Inflammatory macrophage (primary cell): Measurements from ENCODE around the gene TBC1D10B.

Experiments
- DNase-seq, 2 donors: peaks; one replicate each; pipeline ENCODE4 v3.0.0-alpha.2; 2020 to 2022
- total RNA-seq, 18 experiments: gene quantifications; one replicate each; lab custom pipeline; 2026; ENCODE audit warnings: mixed read lengths in 6 of 18, inconsistent platforms in 2 of 18; lab: John Stamatoyannopoulos, UW

Gene TBC1D10B, protein sequence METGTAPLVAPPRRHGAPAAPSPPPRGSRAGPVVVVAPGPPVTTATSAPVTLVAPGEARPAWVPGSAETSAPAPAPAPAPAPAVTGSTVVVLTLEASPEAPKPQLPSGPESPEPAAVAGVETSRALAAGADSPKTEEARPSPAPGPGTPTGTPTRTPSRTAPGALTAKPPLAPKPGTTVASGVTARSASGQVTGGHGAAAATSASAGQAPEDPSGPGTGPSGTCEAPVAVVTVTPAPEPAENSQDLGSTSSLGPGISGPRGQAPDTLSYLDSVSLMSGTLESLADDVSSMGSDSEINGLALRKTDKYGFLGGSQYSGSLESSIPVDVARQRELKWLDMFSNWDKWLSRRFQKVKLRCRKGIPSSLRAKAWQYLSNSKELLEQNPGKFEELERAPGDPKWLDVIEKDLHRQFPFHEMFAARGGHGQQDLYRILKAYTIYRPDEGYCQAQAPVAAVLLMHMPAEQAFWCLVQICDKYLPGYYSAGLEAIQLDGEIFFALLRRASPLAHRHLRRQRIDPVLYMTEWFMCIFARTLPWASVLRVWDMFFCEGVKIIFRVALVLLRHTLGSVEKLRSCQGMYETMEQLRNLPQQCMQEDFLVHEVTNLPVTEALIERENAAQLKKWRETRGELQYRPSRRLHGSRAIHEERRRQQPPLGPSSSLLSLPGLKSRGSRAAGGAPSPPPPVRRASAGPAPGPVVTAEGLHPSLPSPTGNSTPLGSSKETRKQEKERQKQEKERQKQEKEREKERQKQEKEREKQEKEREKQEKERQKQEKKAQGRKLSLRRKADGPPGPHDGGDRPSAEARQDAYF
- total RNA-seq = 22.1 to 82.7 (median 48.1) reads per million in 18 experiments

DNA sequence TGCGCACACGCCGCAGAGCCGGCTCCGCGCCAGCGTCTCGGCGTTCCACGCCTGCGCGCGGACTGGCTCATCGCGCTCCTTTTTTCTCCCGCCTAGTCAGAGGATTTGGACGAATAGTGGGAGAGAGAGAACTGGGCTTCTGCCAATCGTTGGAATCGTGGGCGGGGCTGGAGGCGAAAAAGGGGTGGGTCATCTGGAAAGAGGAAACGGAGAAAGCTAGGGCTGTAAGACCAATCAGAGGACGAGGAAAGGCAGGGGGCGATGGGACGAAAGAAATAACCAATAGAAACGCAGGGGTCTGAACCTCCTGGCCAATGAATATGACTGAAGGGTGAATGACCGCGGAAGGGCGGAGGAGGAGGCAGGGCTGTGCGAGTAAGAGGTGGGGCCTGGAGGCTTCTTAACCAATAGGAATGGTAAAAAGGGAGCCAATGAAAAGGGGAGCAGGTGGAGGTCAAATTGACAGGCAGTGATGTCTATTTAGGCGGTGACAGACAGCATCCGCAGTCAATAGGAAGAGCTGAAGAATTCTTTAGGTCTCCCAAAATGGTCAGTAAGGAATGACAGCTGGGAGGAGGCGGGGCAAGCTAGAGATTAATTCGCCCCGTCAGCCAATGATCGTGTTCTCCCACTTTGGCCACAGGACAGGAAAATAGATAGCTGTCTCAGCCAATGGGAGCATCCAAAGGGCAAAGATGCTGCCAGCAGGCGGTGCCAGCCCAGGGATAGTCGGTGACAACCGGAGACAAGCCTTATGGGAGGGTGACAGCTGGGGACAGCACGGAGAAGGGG lies at the start of gene TBC1D10B:
TSS of gene TBC1D10B (minus strand) at position 39 of the 792 bp plus-strand sequence. CDS start 311 bp downstream, outside the sequence.
- peak; percentile 99 to 100 for DNase-seq

DNA sequence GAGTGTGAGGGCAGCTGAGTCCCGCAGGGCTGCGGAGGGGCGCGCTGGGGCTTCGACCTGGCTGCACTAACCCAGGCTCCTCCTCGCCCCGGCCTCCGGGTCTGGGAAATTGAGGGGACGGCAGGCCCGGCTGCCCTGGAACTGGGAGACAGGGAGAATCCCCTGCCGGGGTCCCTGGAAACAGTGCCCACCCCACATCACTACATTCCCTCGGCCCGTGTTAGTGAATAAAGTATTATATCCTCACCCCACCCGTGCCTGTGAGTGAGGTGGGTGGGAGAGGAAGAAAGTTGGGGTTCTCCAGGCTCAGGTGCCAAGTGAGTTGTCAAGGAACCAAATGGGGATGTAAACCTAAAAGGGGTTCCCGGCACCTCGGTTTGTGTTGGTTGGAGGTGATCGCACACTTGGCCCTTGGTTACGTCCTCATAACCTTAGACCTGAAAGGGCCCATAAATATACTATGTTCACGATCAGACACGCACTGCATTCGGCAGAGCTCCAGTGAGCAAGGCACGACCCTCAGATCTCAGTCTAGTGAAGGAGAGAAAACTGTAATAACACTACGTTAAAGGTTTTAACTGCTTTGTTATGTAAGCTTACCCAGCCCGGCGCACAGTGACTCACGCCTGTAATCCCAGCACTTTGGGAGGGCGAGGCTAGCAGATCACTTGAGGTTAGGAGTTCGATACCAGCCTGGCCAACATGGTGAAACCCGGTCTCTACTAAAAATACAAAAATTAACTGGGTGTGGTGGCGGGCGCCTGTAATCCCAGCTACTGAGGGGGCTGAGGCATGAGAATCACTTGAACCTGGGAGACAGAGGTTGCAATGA lies 48.3 kb upstream of the TBC1D10B start:
- DNase-seq = no peak

- peak; percentile 94 for DNase-seq
These were observed 47.4 kb upstream of the TBC1D10B start for GRCh38 chr16:30417529-30418349.

DNA sequence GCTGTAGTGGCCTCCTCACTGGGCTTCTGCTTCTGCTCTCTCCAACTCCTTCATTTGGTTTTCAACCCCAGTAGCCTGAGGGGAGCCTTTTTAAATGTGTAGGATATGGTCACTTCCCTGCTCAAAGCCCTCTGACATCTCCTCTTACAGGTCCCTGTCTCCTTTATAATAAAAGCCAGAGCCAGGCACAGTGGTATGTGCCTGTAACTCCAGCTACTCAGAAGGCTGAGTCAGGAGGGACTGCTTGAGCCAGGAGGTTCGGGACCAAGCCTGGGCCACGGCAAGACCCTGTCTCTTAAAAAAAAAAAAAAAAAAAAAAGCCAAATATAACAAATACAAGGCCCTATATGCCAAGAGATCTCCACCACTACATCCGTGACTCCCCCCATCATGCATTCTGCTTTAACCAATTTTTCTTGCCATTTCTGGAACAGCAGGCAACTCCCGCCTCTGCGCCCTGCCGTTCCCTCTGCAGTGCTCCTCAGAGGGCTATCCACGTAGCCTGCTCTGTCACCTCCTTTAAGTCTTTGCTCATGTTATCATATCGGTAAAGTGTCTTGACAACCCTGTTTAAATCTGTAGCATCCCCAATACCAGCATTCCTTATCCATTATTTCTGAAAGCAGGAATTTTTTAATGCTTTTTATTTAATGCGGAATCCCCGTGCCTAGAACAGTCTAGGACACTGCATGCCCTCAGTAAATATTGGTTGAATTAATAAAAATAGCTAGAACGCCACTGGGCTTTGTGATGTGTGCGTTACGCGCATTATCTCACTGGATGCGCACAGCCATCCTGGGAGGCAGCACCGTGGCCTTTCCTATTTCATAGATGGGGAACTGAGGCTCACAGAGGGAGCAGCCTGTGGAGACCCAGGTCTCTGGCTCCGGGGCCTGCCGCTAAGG lies 46.6 kb upstream of the TBC1D10B start:
- no peak for DNase-seq

DNA sequence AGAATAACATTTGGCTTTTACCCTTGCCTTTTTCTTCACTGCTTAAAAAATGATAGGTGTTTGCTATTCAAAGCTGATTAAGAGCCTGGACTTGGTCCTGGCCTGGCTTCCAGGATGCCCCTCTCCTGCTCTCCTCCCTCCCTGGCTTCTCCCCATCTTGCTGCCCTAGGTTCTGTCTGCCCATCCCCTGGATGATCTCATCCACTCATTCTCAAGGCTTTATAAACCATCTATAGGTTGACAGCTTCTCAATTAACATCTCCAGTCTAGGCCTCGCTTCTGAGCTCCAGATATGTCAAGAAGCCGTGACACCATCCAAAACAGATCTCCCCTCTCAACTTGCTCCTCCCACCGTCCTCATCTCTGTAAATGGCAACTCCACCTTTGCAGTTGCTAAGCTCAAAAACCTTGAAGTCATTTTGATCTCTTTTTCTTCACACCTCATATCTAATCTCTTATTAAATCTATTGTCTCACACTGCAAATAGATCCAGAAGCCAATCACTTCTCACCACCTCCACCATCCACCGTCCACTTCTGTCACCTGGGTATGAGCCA lies 45.8 kb upstream of the TBC1D10B start:
- no peak for DNase-seq

DNA sequence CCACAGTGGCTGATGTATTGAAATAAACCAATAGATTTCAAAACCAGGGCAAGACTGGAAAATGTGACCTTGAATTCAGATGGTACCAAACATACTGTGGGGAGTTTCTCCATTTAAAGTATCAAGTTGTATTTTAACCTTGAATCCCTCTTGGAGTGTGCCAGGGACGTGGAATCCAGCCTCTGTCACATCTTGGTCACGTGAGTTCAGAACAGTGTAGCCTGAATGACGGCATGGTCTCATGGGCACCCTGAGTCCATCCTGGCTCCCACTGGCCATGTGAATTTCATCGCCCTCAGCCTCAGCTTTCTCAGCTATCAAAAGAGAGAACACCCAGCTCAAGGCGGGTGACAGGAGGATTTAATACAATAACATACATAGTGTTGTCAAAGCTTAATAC lies 43.9 kb upstream of the TBC1D10B start:
- DNase-seq = no peak

GRCh38 chr16:30413112-30413806 lies 43.0 kb upstream of the TBC1D10B start:
- no peak for DNase-seq

DNA sequence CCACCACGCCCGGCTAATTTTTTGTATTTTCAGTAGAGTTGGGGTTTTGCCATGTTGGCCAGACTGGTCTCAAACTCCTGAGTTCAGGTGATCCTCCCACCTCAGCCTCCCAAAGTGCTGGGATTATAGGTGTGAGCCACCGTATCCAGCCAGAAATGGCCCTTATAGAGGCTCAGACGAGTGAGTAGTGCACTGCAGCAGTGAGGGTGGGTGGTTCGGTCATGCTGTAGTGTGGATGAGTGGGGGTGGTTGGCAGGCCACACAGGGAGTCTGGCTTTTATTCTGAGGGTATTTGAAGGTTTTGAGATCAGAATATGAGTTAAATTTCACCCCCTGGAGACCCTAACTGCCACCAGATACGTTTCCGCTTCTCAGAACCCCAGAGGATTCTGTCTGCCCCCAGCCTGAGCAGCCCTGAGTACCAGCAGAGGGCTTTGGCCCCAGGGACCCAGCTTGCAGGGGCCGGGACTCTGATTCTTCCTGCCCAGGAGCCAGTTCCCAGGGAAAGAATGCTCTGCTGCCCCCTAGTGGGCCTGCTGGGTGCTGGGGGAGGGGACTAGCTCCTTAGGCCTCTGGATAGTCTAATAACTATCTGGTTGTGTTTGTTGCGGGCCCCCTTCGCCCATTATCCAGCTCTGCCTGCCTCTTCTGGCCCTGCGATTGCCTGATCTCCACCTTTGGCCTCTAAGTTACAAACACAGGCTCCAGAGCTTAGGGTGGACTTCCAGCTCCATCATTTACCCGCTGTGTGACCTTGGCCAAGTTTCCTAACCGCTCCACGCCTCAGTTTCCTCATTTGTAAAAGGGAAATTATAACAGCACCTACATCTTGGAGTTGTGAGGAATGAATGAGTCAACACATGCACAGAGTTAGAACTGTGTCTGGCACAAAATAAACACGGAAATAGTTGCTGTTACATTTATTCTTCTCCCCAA lies 39.1 kb upstream of the TBC1D10B start:
- peak; percentile 90 to 93 for DNase-seq

- no peak for DNase-seq
These were observed 37.7 kb upstream of the TBC1D10B start for GRCh38 chr16:30407804-30408534.

DNA sequence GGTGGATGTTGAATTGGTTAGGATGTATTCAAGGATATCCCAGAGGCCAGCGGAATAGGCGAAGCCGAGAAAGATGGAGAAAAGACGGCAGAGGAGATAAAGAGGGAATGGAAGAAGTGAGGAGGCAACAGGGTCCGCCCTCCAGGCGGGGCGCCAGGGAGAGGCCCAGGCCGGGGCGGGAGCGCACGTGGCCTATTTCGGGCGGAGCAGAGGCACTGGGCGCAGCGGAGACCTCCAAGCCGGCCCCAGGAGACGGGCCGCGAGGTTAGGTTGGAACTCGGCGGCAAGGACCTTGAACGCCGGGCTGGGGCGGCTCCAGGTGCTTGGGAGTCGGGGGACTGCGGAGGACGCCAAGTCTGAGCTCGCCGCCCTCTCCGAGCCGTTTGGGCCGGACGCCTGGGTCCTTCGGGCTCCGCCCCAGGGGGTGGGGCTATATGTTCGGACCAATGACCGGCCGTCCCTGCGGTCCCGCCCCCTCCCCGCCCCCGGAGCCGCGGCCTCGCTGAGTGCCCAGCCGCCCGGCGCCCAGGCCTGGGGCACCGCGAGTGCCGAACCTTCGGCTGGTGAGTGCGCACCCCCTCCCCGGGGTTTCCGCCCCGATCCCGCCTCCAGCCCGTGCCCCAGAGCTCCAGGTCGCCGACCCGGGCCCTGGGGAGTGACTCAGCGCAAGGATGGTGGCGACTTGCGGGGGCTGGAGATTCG lies 37.0 kb upstream of the TBC1D10B start, which contains the start of gene ZNF771:
TSS of gene ZNF771 (plus strand) at position 505 of the 702 bp plus-strand sequence. CDS start 448 bp downstream, outside the sequence.
- DNase-seq = peak; percentile 80 to 87

GRCh38 chr16:30406795-30407101 lies 36.5 kb upstream of the TBC1D10B start:
- DNase-seq = no peak

- no peak for DNase-seq
These were observed 31.6 kb upstream of the TBC1D10B start for GRCh38 chr16:30401768-30402425.

- no peak for DNase-seq
These were observed 29.3 kb upstream of the TBC1D10B start for GRCh38 chr16:30399435-30400186.

DNA sequence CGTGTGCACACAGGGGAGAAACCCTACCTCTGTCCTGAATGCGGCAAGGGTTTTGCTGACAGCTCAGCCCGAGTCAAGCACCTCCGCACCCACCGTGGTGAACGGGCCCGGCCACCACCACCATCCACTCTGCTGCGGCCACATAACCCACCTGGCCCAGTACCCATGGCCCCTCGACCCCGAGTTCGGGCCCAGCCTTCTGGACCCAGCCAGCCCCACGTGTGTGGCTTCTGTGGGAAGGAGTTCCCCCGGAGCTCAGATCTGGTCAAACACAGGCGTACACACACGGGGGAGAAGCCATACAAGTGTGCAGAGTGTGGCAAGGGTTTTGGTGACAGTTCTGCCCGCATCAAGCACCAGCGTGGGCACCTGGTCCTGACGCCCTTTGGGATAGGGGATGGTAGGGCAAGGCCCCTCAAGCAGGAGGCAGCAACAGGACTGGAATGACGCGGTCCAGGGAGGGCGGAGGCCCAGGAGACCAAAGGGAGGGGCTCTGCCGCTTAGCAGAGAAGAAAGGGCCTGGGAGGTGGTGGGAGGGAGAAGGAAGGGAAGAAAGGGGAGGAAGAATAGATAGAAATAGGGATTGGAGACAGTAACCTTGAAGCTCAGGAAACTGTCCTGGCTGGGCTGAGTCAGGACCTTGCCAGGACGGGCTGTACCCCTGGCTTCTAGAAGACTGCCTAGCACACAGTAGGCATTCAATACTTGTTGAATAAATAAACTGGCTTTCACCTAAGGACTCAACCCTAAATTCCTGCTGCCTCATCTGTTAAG lies 28.6 kb upstream of the TBC1D10B start:
- no peak for DNase-seq
